HL-60 (cell line): ENCODE results near the gene SLC7A4.
A peak's percentile ranks its signal among the peaks of the same experiment; 100 is the strongest.

Experiments used
- DNase-seq, 2 experiments: peaks; one replicate each; pipeline ENCODE4 v3.0.0-alpha.2; 2010 to 2020; ENCODE audit warnings: low read depth in 1 of 2, low spot score in 1 of 2
- H3K27ac ChIP-seq: fragments of 250-450 bp; sonication (Bioruptor Pico); replicated peaks from 2 replicates; pipeline ENCODE4 v1.5.1; 2020; ENCODE audit warnings: mild to moderate bottlenecking, moderate library complexity
- H3K27me3 ChIP-seq: fragments of 250-450 bp; sonication (Bioruptor Pico); 2 replicates; pipeline ENCODE4 v1.5.1; 2021; ENCODE audit warnings: mild to moderate bottlenecking, moderate library complexity; ENCODE audit not compliant: insufficient read depth, poor library complexity, severe bottlenecking
- H3K4me3 ChIP-seq: replicated peaks from 2 replicates; pipeline ENCODE4 v1.5.1; 2011; ENCODE audit warnings: mild to moderate bottlenecking, control low read depth, low read length; ENCODE audit not compliant: insufficient read depth
- GABPA ChIP-seq: IDR thresholded peaks from 2 replicates; pipeline ENCODE4 v1.6.1; 2012; ENCODE audit warnings: low read depth
- POLR2AphosphoS5 ChIP-seq: IDR thresholded peaks from 2 replicates; pipeline ENCODE4 v1.6.1; 2012; ENCODE audit warnings: low read depth
- SPI1 ChIP-seq: IDR thresholded peaks from 2 replicates; pipeline ENCODE4 v1.6.1; 2012; ENCODE audit warnings: low read depth, mild to moderate bottlenecking, borderline replicate concordance
- TF ChIP-seq, protein P1 (sequence below): IDR thresholded peaks from 2 replicates; pipeline ENCODE4 v1.6.1; 2012; ENCODE audit warnings: low read depth; ENCODE audit not compliant: insufficient replicate concordance
- TF ChIP-seq, protein P2 (sequence below): IDR thresholded peaks from one replicate; pipeline ENCODE4 v1.5.1; 2011; ENCODE audit warnings: low read length, control low read depth, inconsistent platforms; ENCODE audit not compliant: insufficient read depth

SLC7A4 gene

GRCh38 chr22:21075516-21076138, 43.3 kb upstream of the SLC7A4 start:
- TF ChIP-seq SPI1 (no peak), POLR2AphosphoS5 (no peak), GABPA (no peak)
- TF ChIP-seq, protein P1, sequence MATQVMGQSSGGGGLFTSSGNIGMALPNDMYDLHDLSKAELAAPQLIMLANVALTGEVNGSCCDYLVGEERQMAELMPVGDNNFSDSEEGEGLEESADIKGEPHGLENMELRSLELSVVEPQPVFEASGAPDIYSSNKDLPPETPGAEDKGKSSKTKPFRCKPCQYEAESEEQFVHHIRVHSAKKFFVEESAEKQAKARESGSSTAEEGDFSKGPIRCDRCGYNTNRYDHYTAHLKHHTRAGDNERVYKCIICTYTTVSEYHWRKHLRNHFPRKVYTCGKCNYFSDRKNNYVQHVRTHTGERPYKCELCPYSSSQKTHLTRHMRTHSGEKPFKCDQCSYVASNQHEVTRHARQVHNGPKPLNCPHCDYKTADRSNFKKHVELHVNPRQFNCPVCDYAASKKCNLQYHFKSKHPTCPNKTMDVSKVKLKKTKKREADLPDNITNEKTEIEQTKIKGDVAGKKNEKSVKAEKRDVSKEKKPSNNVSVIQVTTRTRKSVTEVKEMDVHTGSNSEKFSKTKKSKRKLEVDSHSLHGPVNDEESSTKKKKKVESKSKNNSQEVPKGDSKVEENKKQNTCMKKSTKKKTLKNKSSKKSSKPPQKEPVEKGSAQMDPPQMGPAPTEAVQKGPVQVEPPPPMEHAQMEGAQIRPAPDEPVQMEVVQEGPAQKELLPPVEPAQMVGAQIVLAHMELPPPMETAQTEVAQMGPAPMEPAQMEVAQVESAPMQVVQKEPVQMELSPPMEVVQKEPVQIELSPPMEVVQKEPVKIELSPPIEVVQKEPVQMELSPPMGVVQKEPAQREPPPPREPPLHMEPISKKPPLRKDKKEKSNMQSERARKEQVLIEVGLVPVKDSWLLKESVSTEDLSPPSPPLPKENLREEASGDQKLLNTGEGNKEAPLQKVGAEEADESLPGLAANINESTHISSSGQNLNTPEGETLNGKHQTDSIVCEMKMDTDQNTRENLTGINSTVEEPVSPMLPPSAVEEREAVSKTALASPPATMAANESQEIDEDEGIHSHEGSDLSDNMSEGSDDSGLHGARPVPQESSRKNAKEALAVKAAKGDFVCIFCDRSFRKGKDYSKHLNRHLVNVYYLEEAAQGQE = no peak
- TF ChIP-seq, protein P2, sequence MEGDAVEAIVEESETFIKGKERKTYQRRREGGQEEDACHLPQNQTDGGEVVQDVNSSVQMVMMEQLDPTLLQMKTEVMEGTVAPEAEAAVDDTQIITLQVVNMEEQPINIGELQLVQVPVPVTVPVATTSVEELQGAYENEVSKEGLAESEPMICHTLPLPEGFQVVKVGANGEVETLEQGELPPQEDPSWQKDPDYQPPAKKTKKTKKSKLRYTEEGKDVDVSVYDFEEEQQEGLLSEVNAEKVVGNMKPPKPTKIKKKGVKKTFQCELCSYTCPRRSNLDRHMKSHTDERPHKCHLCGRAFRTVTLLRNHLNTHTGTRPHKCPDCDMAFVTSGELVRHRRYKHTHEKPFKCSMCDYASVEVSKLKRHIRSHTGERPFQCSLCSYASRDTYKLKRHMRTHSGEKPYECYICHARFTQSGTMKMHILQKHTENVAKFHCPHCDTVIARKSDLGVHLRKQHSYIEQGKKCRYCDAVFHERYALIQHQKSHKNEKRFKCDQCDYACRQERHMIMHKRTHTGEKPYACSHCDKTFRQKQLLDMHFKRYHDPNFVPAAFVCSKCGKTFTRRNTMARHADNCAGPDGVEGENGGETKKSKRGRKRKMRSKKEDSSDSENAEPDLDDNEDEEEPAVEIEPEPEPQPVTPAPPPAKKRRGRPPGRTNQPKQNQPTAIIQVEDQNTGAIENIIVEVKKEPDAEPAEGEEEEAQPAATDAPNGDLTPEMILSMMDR = no peak
- no peak overlapping the region for H3K27ac ChIP-seq
- no peak for DNase-seq

GRCh38 chr22:21074102-21074715, 41.8 kb upstream of the SLC7A4 start:
- Histone ChIP-seq H3K27me3 (no peaks in the 10 kb centered on the region), H3K4me3 (no peak overlapping the region), H3K27ac (no peak overlapping the region)
- TF ChIP-seq SPI1 (peak; percentile 34), GABPA (no peak)
- TF ChIP-seq, protein P1 = no peak
- DNase-seq = peak; percentile 65 to 70

More at GRCh38 chr22:21075516-21076138, 43.3 kb upstream of the SLC7A4 start:
- Histone ChIP-seq H3K4me3 (no peak overlapping the region), H3K27me3 (no peaks in the 10 kb centered on the region)

DNA sequence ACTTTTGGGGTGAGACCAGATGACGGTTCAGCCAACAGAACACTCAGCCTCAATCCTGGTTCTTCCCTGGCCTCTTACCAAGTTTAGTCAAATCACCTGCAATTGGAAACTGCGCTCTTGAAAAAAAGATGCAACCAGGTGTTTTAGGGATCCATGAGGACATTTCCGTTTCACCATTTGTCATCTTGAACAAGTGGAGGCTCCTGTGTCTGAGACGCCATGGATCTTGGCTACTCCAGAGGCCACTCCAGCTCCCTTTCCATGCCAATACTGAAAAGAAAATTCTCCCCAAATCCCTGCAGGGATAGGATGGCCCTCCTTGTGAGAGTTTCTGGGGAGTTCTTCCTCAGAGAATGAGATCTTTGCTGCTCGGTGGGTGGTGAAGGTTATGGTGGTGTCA, 41.1 kb upstream of the SLC7A4 start:
- Histone ChIP-seq H3K4me3 (no peak overlapping the region), H3K27ac (no peak overlapping the region), H3K27me3 (no peaks in the 10 kb centered on the region)
- DNase-seq = no peak
- no peak for TF ChIP-seq SPI1
- TF ChIP-seq, protein P1 = no peak
- TF ChIP-seq GABPA = no peak
- no peak for TF ChIP-seq POLR2AphosphoS5
- TF ChIP-seq, protein P2 = no peak
